IgD-negative memory B cell (primary cell): ENCODE results near the gene FOXP1. TPM values are rescaled to one million over a fixed set of nuclear protein-coding genes. Genes with fewer than 3 reads are reported as not detected.
"Not testable (repeated sequence)": the region's sequence is repeated elsewhere in the genome, so short reads cannot be mapped to it uniquely, and the experiment has no call there.

ENCODE experiments used
- H3K27ac Mint-ChIP-seq, 3 donors: one replicate each; pipeline ENCODE4 v1.8.0; 2020 to 2022; ENCODE audit warnings: mild to moderate bottlenecking in 3 of 3, mixed read lengths in 3 of 3, moderate library complexity in 1 of 3
- H3K27me3 Mint-ChIP-seq: one replicate; pipeline ENCODE4 v1.8.0; 2021; ENCODE audit warnings: mixed read lengths
- H3K36me3 Mint-ChIP-seq: one replicate; pipeline ENCODE4 v1.8.0; 2020; ENCODE audit warnings: mild to moderate bottlenecking, mixed read lengths
- H3K4me1 Mint-ChIP-seq, 3 donors: one replicate each; pipeline ENCODE4 v1.8.0; 2020 to 2022; ENCODE audit warnings: mixed read lengths in 3 of 3, mild to moderate bottlenecking in 1 of 3
- H3K4me3 Mint-ChIP-seq, 4 donors: one replicate each; pipeline ENCODE4 v1.8.0; 2020 to 2022; ENCODE audit warnings: mild to moderate bottlenecking in 4 of 4, mixed read lengths in 4 of 4, moderate library complexity in 3 of 4
- H3K9me3 Mint-ChIP-seq, 3 donors: one replicate each; pipeline ENCODE4 v1.8.0; 2020 to 2021; ENCODE audit warnings: mixed read lengths in 3 of 3, mild to moderate bottlenecking in 1 of 3
- polyA plus RNA-seq: library from polyadenylated mRNA; unstranded; fragments of 300-500 nt; fragmentation: Illumina TruSeq; gene quantifications from one replicate; pipeline ENCODE4 v1.2.3, GENCODE V29; 2021

Gene FOXP1
- polyA plus RNA-seq, 1 donor from 2014 or later, result 277 TPM

- no peaks in the 10 kb centered on the region for H3K27me3 Mint-ChIP-seq
- no peak overlapping the region for H3K27ac Mint-ChIP-seq
- no peak overlapping the region for H3K4me3 Mint-ChIP-seq
- H3K36me3 Mint-ChIP-seq, result no peaks in the 10 kb centered on the region
- H3K4me1 Mint-ChIP-seq, result peaks cover 13 to 31% (median 29%) of the 10 kb centered on the region in 3 donors
- no peaks in the 10 kb centered on the region for H3K9me3 Mint-ChIP-seq
Measured at GRCh38 chr3:71436337-71436736, 147.2 kb downstream of the FOXP1 start.

- H3K27me3 Mint-ChIP-seq, H3K36me3 Mint-ChIP-seq, H3K9me3 Mint-ChIP-seq, H3K4me3 Mint-ChIP-seq, H3K27ac Mint-ChIP-seq: not testable (repeated sequence)
- H3K4me1 Mint-ChIP-seq, result peaks cover 11 to 29% (median 28%) of the 10 kb centered on the region in 3 donors
Measured at GRCh38 chr3:71435836-71436235, 147.7 kb downstream of the FOXP1 start.

GRCh38 chr3:71433631-71434030 is 149.9 kb downstream of the FOXP1 start:
- Mint-ChIP-seq H3K4me1 (peaks cover 9 to 25% (median 24%) of the 10 kb centered on the region in 3 donors), H3K36me3 (no peaks in the 10 kb centered on the region), H3K9me3 (no peaks in the 10 kb centered on the region), H3K27ac (no peak overlapping the region), H3K27me3 (peaks cover 4% of the 10 kb centered on the region), H3K4me3 (no peak overlapping the region)

- Mint-ChIP-seq H3K36me3 (no peaks in the 10 kb centered on the region), H3K27ac (peak overlapping the region in 1 of 3 donors; percentile 32), H3K27me3 (peaks cover 4% of the 10 kb centered on the region), H3K4me3 (peak overlapping the region in 1 of 4 donors; percentile 28), H3K4me1 (peaks cover 8 to 25% (median 18%) of the 10 kb centered on the region in 3 donors), H3K9me3 (no peaks in the 10 kb centered on the region)
Measured at GRCh38 chr3:71432044-71432975, 151.2 kb downstream of the FOXP1 start.

- H3K9me3 Mint-ChIP-seq, result no peaks in the 10 kb centered on the region
- H3K27me3 Mint-ChIP-seq, result peaks cover 7% of the 10 kb centered on the region
- no peaks in the 10 kb centered on the region for H3K36me3 Mint-ChIP-seq
- H3K27ac Mint-ChIP-seq, result no peak overlapping the region
- no peak overlapping the region for H3K4me3 Mint-ChIP-seq
- peaks cover 12 to 26% (median 12%) of the 10 kb centered on the region in 3 donors for H3K4me1 Mint-ChIP-seq
Measured at GRCh38 chr3:71430941-71431552, 152.5 kb downstream of the FOXP1 start.

- H3K4me3 Mint-ChIP-seq, result no peak overlapping the region
- H3K36me3 Mint-ChIP-seq, result no peaks in the 10 kb centered on the region
- H3K27me3 Mint-ChIP-seq, result peaks cover 7% of the 10 kb centered on the region
Measured at GRCh38 chr3:71429597-71429988, 153.9 kb downstream of the FOXP1 start.

GRCh38 chr3:71428841-71429596 is 154.5 kb downstream of the FOXP1 start:
- H3K9me3 Mint-ChIP-seq, result no peaks in the 10 kb centered on the region
- H3K36me3 Mint-ChIP-seq, result no peaks in the 10 kb centered on the region
- peaks cover 7% of the 10 kb centered on the region for H3K27me3 Mint-ChIP-seq
- no peak overlapping the region for H3K27ac Mint-ChIP-seq
- peak overlapping the region in 1 of 4 donors; percentile 33 for H3K4me3 Mint-ChIP-seq
- H3K4me1 Mint-ChIP-seq, result peaks cover 10 to 29% (median 12%) of the 10 kb centered on the region in 3 donors

More at GRCh38 chr3:71429597-71429988, 153.9 kb downstream of the FOXP1 start:
- Mint-ChIP-seq H3K9me3 (no peaks in the 10 kb centered on the region), H3K4me1 (peaks cover 11 to 29% (median 12%) of the 10 kb centered on the region in 3 donors), H3K27ac (peak overlapping the region in 1 of 3 donors; percentile 19)

GRCh38 chr3:71425491-71426071 is 157.9 kb downstream of the FOXP1 start:
- H3K4me3 Mint-ChIP-seq, result no peak overlapping the region
- peaks cover 7% of the 10 kb centered on the region for H3K27me3 Mint-ChIP-seq
- H3K9me3 Mint-ChIP-seq, result no peaks in the 10 kb centered on the region
- H3K27ac Mint-ChIP-seq, result no peak overlapping the region
- H3K36me3 Mint-ChIP-seq, result no peaks in the 10 kb centered on the region
- peaks cover 23 to 42% (median 31%) of the 10 kb centered on the region in 3 donors for H3K4me1 Mint-ChIP-seq

GRCh38 chr3:71423151-71423906 is 160.2 kb downstream of the FOXP1 start:
- H3K36me3 Mint-ChIP-seq, result no peaks in the 10 kb centered on the region

GRCh38 chr3:71421820-71422566 is 161.5 kb downstream of the FOXP1 start:
- Mint-ChIP-seq H3K27me3 (peaks cover 6% of the 10 kb centered on the region), H3K36me3 (no peaks in the 10 kb centered on the region), H3K4me3 (peak overlapping the region; percentile 22 to 85 (median 54)), H3K27ac (peak overlapping the region; percentile 69 to 94 (median 81)), H3K4me1 (peaks cover 36 to 51% (median 41%) of the 10 kb centered on the region in 3 donors), H3K9me3 (peaks cover 0 to 2% (median 0%) of the 10 kb centered on the region in 3 donors)

More at GRCh38 chr3:71423151-71423906, 160.2 kb downstream of the FOXP1 start:
- Mint-ChIP-seq H3K27ac (peak overlapping the region in 1 of 3 donors; percentile 81), H3K9me3 (peaks cover 0 to 2% (median 0%) of the 10 kb centered on the region in 3 donors), H3K4me3 (peak overlapping the region in 3 of 4 donors; percentile 14 to 63 (median 20)), H3K4me1 (peaks cover 27 to 45% (median 39%) of the 10 kb centered on the region in 3 donors), H3K27me3 (peaks cover 3% of the 10 kb centered on the region)

GRCh38 chr3:71421475-71421819 is 162.1 kb downstream of the FOXP1 start:
- peaks cover 40 to 56% (median 44%) of the 10 kb centered on the region in 3 donors for H3K4me1 Mint-ChIP-seq
- no peaks in the 10 kb centered on the region for H3K36me3 Mint-ChIP-seq
- peak overlapping the region; percentile 69 to 94 (median 81) for H3K27ac Mint-ChIP-seq
- H3K9me3 Mint-ChIP-seq, result peaks cover 0 to 2% (median 0%) of the 10 kb centered on the region in 3 donors
- peaks cover 5% of the 10 kb centered on the region for H3K27me3 Mint-ChIP-seq
- H3K4me3 Mint-ChIP-seq, result peak overlapping the region; percentile 22 to 85 (median 54)

GRCh38 chr3:71419369-71419768 is 164.2 kb downstream of the FOXP1 start:
- H3K36me3 Mint-ChIP-seq, result no peaks in the 10 kb centered on the region
- peaks cover 44 to 60% (median 48%) of the 10 kb centered on the region in 3 donors for H3K4me1 Mint-ChIP-seq
- no peak overlapping the region for H3K4me3 Mint-ChIP-seq
- H3K27ac Mint-ChIP-seq, result no peak overlapping the region
- peaks cover 0 to 2% (median 0%) of the 10 kb centered on the region in 3 donors for H3K9me3 Mint-ChIP-seq
- H3K27me3 Mint-ChIP-seq, result peaks cover 5% of the 10 kb centered on the region

- H3K9me3 Mint-ChIP-seq, result peaks cover 0 to 2% (median 0%) of the 10 kb centered on the region in 3 donors
- H3K27ac Mint-ChIP-seq, result peak overlapping the region in 1 of 3 donors; percentile 50
- no peaks in the 10 kb centered on the region for H3K36me3 Mint-ChIP-seq
- peaks cover 42 to 56% (median 45%) of the 10 kb centered on the region in 3 donors for H3K4me1 Mint-ChIP-seq
- H3K4me3 Mint-ChIP-seq, result no peak overlapping the region
- H3K27me3 Mint-ChIP-seq, result peaks cover 5% of the 10 kb centered on the region
Measured at GRCh38 chr3:71417791-71418190, 165.7 kb downstream of the FOXP1 start.
